T-helper 2 cell (primary cell): Measurements from ENCODE around the gene CLDND2.

Experiments
- DNase-seq, 5 experiments: peaks; one replicate each; pipeline versions ENCODE4 v3.0.0 to v3.0.0-alpha.2; 2012 to 2022

Gene CLDND2

GRCh38 chr19:51380379-51380778, 11.6 kb upstream of the CLDND2 start:
- DNase-seq, result no peak

GRCh38 chr19:51377422-51377821, 8.6 kb upstream of the CLDND2 start:
- DNase-seq, result no peak

GRCh38 chr19:51375504-51376221, 6.9 kb upstream of the CLDND2 start:
- peak in 2 of 5 experiments; percentile 59 to 65 for DNase-seq

- peak in 3 of 5 experiments; percentile 56 to 94 (median 94) for DNase-seq
These were observed 4.1 kb upstream of the CLDND2 start, which contains the start of gene NKG7 for GRCh38 chr19:51372649-51373504. NKG7 (minus strand) TSS chr19:51372654; CDS start chr19:51372535, 119 bp downstream.

- no peak for DNase-seq
These were observed 3.3 kb upstream of the CLDND2 start for GRCh38 chr19:51372021-51372648.

GRCh38 chr19:51371186-51371690, 2.4 kb upstream of the CLDND2 start:
- DNase-seq, result no peak

GRCh38 chr19:51370230-51370629, 1.4 kb upstream of the CLDND2 start:
- DNase-seq, result no peak

GRCh38 chr19:51367565-51368365, 1.0 kb downstream of the CLDND2 start:
- peak; percentile 90 to 98 (median 91) for DNase-seq

GRCh38 chr19:51367255-51367564, 1.6 kb downstream of the CLDND2 start:
- no peak for DNase-seq

GRCh38 chr19:51366389-51367254, 2.2 kb downstream of the CLDND2 start:
- DNase-seq, result peak; percentile 76 to 98 (median 91)

GRCh38 chr19:51365965-51366388, 2.8 kb downstream of the CLDND2 start, which contains the start of gene ETFB:
ETFB (minus strand) TSS chr19:51366388; CDS start chr19:51366326, 62 bp downstream.
- no peak for DNase-seq

GRCh38 chr19:51365211-51365964, 3.4 kb downstream of the CLDND2 start:
- peak in 1 of 5 experiments; percentile 48 for DNase-seq

GRCh38 chr19:51364200-51365106, 4.3 kb downstream of the CLDND2 start:
- peak in 1 of 5 experiments; percentile 21 for DNase-seq

- DNase-seq, result no peak
These were observed 7.6 kb downstream of the CLDND2 start for GRCh38 chr19:51361239-51361638.

- DNase-seq, result no peak
These were observed 9.5 kb downstream of the CLDND2 start for GRCh38 chr19:51359294-51359693.

GRCh38 chr19:51357952-51358351, 10.9 kb downstream of the CLDND2 start:
- no peak for DNase-seq

- DNase-seq, result no peak
These were observed 12.5 kb downstream of the CLDND2 start for GRCh38 chr19:51356159-51356801.

GRCh38 chr19:51354742-51355148, 14.1 kb downstream of the CLDND2 start:
- peak in 2 of 5 experiments; percentile 60 to 97 for DNase-seq
